Measurements from ENCODE around the gene ABCB10.
"Not testable (repeated sequence)": the region's sequence is repeated elsewhere in the genome, so short reads cannot be mapped to it uniquely, and the experiment has no call there.

Gene ABCB10

GRCh38 chr1:229536982-229537381, 21.5 kb downstream of the ABCB10 start:
- no peak for DNase-seq (ENCODE audit: low read depth, low spot score)

- DNase-seq (ENCODE audit: low read depth, low spot score), result no peak
Measured at GRCh38 chr1:229535230-229535629, 23.3 kb downstream of the ABCB10 start.

GRCh38 chr1:229531326-229531725, 27.2 kb downstream of the ABCB10 start:
- DNase-seq (ENCODE audit: low read depth, low spot score), result no peak

- no peak for DNase-seq (ENCODE audit: low read depth, low spot score)
Measured at GRCh38 chr1:229529639-229530038, 28.9 kb downstream of the ABCB10 start.

- no peak for DNase-seq (ENCODE audit: low read depth, low spot score)
Measured at GRCh38 chr1:229526695-229527094, 31.8 kb downstream of the ABCB10 start.

- DNase-seq (ENCODE audit: low read depth, low spot score), result no peak
Measured at GRCh38 chr1:229523052-229523451, 35.5 kb downstream of the ABCB10 start.

GRCh38 chr1:229514578-229515275, 43.8 kb downstream of the ABCB10 start:
- no peak for DNase-seq (ENCODE audit: low read depth, low spot score)

- not testable (repeated sequence) for DNase-seq (ENCODE audit: low read depth, low spot score)
Measured at GRCh38 chr1:229511625-229512024, 46.9 kb downstream of the ABCB10 start.

- not testable (repeated sequence) for DNase-seq (ENCODE audit: low read depth, low spot score)
Measured at GRCh38 chr1:229511201-229511600, 47.3 kb downstream of the ABCB10 start.

GRCh38 chr1:229509576-229509975, 48.9 kb downstream of the ABCB10 start:
- DNase-seq (ENCODE audit: low read depth, low spot score), result no peak

GRCh38 chr1:229508823-229509337, 49.6 kb downstream of the ABCB10 start:
- DNase-seq (ENCODE audit: low read depth, low spot score), result no peak

- peak; percentile 98 for DNase-seq (ENCODE audit: low read depth, low spot score)
Measured at GRCh38 chr1:229507951-229508822, 50.3 kb downstream of the ABCB10 start, which contains the start of gene NUP133. TSS of gene NUP133 (minus strand) at chr1:229508341. CDS start at chr1:229508249, 92 bp downstream.

GRCh38 chr1:229507502-229507901, 51.0 kb downstream of the ABCB10 start:
- no peak for DNase-seq (ENCODE audit: low read depth, low spot score)

- no peak for DNase-seq (ENCODE audit: low read depth, low spot score)
Measured at GRCh38 chr1:229506633-229507032, 51.9 kb downstream of the ABCB10 start.

GRCh38 chr1:229495782-229496181, 62.7 kb downstream of the ABCB10 start:
- DNase-seq (ENCODE audit: low read depth, low spot score), result no peak

GRCh38 chr1:229487181-229487580, 71.3 kb downstream of the ABCB10 start:
- no peak for DNase-seq (ENCODE audit: low read depth, low spot score)

GRCh38 chr1:229485318-229485717, 73.2 kb downstream of the ABCB10 start:
- no peak for DNase-seq (ENCODE audit: low read depth, low spot score)

GRCh38 chr1:229482511-229482910, 76.0 kb downstream of the ABCB10 start:
- no peak for DNase-seq (ENCODE audit: low read depth, low spot score)

- no peak for DNase-seq (ENCODE audit: low read depth, low spot score)
Measured at GRCh38 chr1:229480495-229480894, 78.0 kb downstream of the ABCB10 start.

GRCh38 chr1:229479660-229480399, 78.7 kb downstream of the ABCB10 start:
- no peak for DNase-seq (ENCODE audit: low read depth, low spot score)

GRCh38 chr1:229478852-229479251, 79.7 kb downstream of the ABCB10 start:
- DNase-seq (ENCODE audit: low read depth, low spot score), result no peak

- not testable (repeated sequence) for DNase-seq (ENCODE audit: low read depth, low spot score)
Measured at GRCh38 chr1:229475859-229476258, 82.6 kb downstream of the ABCB10 start.

Data from activated naive CD8-positive, alpha-beta T cell treated with anti-CD3 and anti-CD28 coated beads, Interleukin-2, amount 50 U/mL, for 16 hours (primary cell).